Stimulated activated CD4-positive, alpha-beta T cell treated with anti-CD3 and anti-CD28 coated beads, Interleukin-2, amount 100 ng/mL, for 4 hours (primary cell): ENCODE measurements around the gene PAFAH1B2.
"Not testable (repeated sequence)": the region's sequence is repeated elsewhere in the genome, so short reads cannot be mapped to it uniquely, and the experiment has no call there.

Source experiments
- DNase-seq: peaks from one replicate; pipeline ENCODE4 v3.0.0-alpha.2; 2020; ENCODE audit warnings: low read depth

Gene PAFAH1B2

DNA sequence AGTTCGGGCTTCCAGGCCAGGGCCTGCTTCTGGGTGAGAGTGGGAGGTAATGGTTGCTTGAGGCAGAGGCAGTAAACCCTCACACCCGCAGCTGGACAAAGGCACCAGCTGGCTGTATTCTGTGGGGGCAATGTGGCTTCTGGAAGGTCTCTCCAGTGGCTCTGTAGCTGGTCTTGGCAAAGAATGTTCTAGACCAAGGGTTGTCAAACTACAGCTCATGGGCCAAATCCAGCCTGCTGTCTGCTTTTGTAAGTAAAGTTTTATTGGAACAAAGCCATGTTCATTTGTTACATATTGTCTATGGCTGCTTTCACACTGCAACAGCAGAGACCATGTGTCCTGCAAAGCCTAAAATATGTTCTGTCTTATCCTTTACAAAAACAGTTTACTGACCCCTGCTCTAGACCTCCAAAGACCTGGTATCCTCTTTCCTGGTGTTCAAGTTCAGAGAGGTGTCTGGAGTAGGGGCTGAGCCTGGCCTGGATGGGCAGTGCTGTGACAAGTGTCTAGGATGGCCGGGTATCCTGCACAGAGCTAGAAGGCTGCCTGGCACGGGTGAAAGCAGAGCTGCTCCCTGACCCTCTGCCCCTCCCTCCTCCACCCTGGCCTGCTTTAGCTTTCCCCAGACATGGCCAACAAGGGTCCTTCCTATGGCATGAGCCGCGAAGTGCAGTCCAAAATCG, 58.4 kb downstream of the PAFAH1B2 start:
- DNase-seq, result no peak

DNA sequence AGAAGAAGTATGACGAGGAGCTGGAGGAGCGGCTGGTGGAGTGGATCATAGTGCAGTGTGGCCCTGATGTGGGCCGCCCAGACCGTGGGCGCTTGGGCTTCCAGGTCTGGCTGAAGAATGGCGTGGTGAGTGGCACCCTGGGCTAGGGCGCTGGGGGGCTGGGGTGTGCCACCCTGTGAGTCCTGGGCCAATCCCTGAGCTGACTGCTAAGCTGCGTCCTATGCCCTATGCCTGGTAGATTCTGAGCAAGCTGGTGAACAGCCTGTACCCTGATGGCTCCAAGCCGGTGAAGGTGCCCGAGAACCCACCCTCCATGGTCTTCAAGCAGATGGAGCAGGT, 59.0 kb downstream of the PAFAH1B2 start:
- DNase-seq, result no peak

DNA sequence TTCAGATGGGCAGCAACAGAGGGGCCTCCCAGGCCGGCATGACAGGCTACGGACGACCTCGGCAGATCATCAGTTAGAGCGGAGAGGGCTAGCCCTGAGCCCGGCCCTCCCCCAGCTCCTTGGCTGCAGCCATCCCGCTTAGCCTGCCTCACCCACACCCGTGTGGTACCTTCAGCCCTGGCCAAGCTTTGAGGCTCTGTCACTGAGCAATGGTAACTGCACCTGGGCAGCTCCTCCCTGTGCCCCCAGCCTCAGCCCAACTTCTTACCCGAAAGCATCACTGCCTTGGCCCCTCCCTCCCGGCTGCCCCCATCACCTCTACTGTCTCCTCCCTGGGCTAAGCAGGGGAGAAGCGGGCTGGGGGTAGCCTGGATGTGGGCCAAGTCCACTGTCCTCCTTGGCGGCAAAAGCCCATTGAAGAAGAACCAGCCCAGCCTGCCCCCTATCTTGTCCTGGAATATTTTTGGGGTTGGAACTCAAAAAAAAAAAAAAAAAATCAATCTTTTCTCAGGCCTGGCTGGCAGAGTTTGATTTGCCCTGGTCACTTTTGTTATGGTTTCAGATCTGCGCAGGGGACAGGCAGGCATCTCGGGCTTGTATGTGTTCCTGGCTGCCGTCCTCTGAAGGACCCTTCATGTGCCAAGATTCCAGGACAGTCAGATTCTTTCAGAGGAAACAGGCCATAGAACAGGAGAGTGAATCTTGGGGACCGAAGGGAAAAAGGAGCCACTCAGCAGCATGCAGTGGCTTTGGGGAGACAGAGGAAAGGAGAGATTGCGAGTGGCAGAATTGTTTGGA, 60.4 kb downstream of the PAFAH1B2 start:
- DNase-seq, result no peak

DNA sequence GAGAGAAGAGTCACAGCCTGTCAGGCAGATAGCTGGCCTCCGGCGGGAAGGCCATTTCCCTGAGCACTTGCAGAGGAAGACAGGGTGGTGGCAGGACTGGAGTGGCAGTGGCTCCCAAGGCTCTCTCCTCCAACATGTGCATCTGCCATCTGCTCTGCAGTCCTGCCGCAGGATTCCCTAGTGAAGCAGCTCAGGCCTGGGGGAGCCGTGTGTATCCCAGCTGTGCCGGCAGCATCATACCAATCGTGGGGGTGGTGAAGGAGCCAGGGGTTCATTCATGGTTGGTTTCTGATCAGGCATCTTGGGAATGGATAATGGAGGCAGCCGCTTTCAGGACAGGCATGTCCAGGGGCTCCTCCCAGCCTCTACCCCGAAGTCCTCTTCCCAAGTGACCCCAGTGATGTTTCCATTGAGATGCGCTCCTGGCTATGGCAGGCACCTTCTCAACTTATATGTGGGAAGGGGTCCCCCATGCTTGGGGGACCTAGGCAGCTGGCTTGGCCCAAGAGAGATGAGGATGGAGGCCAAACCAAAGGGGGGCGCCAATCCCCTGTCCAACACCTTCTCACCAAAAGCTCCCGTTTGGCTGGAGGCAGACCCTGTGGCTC, 61.2 kb downstream of the PAFAH1B2 start:
- DNase-seq, result no peak

DNA sequence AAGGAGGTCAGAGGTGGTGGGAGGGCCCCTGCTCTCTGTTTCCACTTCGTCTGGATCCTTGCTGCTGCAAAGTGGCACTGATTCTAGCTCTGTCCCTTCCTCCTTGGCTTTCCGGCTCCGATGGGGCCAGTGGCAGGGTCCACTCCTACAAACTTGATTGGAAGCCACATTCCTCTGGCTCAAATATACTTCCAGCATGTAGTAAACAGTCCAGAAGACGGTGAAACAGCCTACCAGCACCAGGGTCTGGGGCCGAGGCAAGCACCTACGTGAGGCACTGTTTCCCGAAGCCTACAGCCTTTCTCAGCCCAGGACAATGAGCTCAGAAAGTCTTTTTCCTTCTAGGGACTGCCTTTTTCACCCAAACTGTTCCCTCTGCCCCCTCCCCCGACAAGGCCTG, 62.0 kb downstream of the PAFAH1B2 start:
- not testable (repeated sequence) for DNase-seq

DNA sequence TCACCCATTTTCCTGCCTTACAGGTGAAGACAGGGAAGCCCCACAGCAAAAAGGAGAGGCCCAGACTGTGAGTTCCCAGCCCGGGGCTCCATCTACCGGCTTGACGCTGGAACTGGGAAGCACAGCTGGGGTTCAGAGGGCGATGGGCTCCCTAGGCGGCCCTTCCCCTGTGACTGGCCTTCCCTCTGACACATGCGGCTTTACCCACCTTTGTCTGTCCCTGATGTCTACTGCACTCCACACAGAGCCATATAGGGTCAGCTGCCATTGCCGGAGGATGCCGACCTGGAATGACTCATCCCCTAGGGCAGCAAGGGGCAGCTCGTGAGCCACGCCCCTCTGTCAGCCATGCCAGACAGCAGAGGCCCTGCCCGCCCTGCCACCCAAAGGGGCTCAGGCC, 62.8 kb downstream of the PAFAH1B2 start:
- not testable (repeated sequence) for DNase-seq

DNA sequence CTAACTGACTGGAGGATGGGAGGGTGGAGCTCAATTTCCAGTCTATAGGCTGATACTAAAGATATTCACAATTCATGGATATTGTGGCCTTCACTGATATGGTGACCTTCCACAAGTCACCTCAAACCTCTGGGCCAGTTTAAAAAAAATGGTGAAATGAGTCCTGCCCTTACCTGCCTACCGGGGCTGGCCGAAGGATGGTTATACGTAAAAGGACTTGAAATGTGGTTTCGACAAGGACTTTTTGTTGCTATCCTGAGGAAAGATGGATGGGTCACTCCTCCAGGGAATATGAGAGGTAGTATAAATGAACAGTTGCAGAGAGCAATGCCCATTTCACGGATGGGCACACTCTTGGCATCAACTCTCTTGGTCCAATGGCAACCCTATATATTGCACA, 63.4 kb downstream of the PAFAH1B2 start:
- DNase-seq, result not testable (repeated sequence)

DNA sequence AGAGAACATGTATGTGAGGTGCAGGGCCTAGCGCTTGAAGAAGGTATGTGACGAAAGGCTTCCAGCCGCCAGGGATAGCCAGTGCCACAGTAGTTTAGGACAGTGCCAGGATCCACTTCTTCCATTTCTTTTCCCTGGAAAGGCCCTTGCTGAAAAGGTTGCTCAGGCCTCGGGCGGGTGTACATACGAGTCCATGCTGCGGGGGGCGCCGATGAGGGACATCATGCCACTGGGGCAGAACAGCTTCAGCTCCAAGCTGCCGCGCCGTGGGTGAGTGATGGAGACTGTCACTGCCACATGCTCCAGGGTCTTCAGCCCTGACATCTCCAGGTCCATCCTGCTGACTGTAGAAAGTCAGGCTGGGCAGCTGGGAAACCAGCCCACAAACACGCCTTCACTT, 64.6 kb downstream of the PAFAH1B2 start:
- DNase-seq, result not testable (repeated sequence)

DNA sequence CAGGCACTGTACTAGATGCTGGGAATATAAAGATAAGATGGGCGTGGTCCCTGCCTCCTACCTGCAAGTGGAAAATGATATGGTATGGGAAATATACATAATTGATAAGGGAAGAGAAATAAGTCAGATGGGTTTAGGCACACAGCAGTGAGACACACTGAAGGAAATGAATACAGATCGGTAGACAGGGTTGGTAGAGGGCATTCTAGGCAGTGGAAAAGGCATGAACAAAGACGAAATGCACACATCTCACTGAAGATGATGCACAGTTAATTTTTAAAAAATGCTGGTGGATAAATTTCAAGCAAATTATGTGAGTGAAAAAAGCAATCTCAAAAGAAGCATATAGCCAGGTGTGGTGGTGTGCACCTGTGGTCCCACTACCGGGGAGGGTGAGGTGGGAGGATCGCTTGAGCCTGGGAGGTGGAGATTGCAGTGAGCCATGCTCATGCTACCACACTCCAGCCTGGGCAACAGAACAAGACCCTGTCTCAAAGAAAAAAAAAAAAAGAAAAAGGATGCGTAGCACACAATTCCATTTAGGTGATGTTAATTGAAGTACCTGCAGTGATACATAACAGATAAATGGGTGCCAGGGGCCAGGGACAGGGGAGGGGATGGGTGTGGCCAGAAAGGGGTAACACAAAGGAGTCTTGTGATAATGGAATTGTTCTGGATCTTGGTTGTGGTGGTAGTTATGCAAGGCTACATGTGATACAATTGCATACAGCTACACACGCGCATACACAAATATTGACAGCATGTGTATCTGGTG, 65.5 kb downstream of the PAFAH1B2 start:
- not testable (repeated sequence) for DNase-seq

DNA sequence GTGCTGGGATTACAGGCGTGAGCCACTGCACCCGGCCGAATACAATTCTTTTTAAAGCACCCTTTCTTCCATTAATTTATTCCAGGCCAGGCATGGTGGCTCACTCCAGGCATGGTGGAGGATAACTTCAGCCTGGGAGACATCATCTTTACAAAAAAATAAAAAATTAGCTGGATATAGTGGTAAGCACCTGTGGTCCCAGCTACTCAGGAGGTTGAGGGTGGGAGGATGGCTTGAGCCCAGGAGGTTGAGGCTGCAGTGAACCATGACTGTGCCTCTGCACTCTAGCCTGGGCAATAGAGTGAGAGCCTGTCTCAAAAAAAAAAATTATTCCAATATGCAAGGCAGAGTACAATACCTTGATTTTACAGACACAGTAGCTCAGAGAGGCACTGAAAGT, 66.5 kb downstream of the PAFAH1B2 start:
- DNase-seq, result no peak

DNA sequence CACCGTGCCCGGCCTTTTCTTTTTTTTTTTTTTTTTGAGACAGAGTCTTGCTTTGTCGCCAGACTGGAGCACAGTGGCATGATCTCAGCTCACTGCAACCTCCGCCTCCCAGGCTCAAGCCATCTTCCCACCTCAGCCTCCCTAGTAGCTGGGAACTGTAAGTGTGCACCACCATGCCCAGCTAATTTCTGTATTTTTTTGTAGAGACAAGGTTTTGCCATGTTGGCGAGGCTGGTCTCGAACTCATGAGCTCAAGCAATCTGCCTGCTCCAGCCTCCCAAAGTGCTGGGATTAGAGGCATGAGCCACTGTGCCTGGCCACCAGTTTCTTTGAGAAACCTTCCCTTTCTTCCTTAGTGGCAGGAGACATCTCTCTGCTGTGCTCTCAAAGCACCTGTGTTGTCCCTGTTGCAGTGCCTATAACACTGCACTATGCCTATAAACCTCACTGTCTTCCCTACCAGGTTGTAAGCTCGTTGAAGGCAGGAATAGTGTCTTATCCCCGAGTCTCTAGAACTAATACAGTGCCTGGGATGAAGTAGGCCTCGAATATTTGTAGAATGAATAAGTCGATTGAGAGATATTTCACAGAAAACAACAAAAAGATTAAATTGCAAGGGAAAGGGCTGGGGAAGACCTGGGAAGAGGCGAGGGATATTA, 68.7 kb downstream of the PAFAH1B2 start:
- no peak for DNase-seq

DNA sequence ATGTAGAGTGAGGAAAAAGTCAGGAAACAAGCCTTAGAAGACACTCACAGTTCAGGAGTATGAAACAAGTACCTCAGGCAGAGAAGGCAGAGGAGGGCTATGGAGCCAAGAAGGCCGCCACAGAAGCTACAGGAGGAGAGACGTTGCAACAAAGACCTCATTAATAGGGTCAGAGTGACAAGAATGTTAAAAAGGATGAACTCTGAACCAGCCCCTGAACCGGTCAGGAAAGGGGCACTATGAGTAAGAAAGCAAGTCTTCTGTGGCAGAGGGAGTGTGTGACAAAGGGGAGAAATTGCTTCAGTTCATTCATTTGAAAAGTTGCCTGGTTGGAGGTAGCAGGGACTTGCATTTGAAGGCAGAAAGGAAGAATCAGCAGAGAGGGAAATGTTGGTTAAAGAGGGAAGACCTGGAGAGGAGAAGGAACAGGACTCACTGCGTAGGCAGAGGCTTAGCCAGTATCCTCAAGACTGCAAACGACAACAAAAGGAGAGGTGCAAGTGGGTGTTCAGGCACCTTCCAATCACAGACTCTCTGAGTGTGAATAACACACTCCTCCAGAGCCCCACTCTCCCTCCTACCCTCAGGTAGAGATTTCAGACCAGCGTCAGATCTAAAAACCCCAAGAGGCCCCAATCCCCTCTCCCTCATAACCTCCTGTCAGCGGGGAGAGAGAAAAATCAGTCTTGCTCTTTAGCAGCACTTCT, 70.5 kb downstream of the PAFAH1B2 start:
- DNase-seq, result no peak

DNA sequence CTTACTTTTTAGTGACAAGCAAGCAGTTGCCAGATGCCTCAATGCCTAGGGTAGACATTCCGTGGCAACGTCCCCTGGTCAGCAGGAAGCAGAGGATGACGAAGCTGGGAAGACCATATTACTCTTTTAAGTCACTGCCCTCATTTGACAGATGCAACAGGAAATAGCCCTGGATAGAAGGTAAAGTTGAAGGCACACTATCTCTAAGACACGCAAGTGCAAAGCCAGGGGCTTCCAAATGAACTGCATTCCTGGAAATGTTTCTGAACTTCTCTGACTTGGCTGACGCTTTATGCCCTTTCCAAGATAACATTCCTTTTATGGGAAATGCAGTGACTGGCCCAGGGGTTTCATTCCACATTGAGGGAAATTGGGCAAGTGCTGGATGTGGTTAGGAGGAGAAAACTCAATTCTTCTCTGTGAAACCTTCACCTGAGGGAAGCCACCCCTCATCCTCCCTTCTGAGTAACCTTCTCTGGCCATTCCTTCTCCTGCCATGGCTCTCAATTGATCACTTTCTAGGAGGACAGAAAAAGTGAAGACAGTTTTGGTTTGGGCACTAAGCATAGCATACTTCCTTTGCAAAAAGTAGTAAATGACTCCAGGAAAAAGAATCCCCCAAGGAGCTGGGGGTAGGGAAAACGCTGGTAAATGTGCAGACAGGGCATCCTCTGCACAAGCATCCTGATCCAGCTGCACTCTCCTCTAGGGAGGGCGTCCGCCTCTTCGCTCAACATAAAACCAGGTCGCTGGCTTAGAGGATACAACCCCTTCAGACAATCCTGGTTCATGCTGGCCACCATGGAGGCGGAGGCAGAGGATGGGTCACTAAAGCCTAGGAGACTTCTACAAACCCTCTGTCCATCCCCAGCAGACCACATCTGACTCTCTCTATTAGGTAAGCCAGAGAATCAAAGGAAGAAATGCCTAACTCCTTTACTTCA, 73.3 kb downstream of the PAFAH1B2 start:
- no peak for DNase-seq

DNA sequence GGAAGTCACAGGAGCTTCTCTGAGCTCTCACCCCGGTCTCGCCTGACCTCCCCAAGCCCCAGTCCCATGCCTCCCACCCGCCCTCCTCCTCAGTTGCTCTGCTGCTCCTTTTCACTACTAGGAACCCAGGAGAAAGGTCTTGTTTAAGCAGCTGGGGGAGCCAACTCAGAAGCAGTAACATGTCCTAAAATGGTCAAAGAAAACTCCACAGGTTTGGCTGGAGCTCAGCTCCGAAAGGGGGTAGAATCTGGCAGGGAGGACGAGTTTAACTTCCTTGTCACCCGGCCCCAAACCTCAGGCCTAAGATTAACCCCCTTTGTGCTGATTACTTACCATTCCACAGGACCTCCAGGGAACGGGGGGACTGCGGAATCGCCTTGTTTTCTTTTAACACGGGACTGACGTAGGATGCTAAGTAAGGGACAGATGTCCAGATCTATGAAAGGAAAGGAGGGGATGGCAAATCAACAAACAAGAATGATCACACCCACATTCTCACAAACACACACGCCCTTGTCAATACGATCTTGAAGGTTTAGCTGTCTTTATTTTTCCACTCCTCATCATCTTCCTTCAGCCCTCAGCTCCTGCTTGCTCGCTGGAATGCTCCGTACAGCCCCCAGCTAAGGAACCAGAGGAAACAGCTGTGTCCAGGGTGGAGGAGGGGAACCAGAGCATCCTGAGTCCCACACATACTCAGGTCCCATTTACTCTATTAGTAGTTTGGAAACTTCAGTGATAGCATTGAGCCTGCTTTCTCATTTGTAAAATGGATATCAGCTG, 74.2 kb downstream of the PAFAH1B2 start:
- no peak for DNase-seq

DNA sequence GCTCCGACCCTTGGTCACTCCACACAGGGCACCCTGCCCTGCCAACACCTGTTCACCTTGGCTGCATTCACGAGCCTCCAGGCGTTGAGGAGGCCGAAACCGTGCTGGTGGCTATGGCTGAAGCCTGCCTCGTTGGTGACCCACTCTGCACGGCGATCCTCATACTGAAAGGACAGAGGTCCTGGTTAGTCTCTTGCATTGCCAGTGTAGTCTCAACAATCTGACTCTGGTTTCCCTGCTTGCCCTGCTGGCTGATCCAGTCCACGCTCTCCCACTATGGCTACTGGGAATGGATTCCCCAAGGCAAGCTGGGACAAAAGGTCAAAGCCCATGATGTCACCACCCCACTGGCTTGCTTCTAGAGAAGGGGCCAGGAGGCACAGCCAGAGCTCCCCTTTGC, 74.9 kb downstream of the PAFAH1B2 start:
- DNase-seq, result no peak

DNA sequence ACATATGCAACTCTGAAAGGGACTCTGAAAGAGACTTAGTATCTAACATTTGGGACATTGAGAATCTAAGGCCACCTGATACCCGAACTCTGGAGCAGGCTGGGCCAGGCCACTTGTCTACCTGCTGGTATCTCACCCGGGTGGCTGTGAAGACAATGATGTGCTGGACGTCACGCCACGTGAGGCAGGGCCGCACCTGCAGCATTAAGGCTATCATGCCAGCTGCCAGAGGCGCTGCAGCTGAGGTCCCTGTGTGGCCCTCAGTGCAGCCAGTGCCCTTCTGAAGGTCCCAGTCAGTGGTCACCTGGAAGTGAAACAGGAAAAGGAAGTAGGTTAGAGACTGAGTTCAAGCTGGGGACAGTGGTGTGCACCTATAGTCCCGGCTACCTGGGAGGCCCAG, 75.4 kb downstream of the PAFAH1B2 start:
- no peak for DNase-seq

DNA sequence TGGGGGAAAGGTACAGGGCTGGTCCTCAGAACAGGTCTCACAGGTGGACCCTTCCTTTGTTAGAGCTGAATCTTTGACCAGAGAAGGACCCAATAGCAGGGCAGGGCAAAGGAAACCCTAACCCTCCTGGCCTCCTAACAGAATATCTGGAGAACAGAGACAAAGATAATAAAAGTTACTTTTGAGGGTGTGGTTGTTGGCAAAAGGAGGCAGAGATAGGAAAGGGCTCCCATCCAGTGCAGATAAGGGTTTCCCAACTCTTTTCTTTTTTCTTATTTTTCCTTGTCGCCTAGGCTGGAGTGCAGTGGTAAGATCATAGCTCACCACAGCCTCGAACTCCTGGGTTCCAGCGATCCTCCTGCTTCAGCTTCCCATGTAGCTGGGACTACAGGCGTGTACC, 75.9 kb downstream of the PAFAH1B2 start:
- DNase-seq, result no peak

DNA sequence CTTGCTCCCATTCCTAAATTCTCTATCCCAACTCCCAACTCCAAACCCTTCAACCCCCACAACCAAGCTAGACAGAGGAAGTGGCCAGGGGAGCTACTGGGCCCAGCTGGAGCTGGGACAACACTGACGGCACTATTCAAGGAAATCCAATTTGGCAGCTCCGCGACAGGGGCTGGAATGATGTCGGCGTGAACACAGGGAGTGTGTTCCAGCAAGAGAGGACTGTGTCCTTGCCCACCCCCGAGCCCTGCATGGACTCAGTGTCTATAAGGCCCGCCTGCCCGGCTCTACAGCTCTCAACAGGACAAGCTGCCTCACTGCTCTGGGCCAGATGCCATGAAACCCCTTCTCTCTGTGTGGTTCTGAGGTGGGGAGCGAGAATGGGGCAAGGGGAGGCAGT, 76.5 kb downstream of the PAFAH1B2 start:
- DNase-seq, result no peak

DNA sequence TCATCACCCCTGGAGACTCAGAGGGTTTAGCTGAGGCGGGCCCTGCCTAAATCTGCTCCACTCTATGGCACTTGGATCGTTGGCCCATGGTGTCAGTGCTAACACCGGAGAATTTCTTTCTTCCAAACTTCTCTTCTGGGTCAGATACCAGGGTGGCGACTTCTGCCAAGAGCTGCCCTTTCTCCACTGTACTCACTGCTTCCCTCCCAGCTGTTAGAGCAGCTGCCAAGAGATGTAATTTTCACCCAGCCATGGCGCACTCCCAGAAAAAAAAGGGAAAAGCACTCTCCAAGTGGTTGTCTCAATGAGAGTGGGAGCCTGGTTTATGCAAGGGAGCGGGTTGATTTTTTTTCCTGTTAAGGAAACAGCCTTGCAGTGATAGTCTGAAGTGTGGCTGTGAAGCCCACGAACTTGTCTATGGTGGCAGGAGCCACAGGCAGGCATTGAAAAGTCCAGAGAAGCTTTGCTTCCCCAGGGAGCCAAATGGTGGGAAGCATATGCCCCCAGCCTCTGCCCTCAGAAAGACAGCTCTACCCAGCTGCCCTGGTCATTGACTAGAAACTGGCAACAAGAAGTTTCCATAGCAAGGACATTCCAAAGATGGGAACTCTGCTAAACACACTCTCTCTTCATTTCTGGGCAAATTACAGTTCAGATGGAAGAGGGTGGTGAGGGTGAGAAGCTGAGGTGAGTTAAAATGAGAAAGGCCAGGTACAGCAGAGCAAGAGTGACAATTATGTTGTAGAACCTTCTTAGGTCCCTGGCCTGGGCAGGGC, 77.1 kb downstream of the PAFAH1B2 start:
- no peak for DNase-seq
